ENCODE data around the gene DNAH1. TPM values are rescaled to one million over a fixed set of nuclear protein-coding genes. Genes with fewer than 3 reads are reported as not detected.
"Not testable (repeated sequence)": the region's sequence is repeated elsewhere in the genome, so short reads cannot be mapped to it uniquely, and the experiment has no call there.

Gene DNAH1
- total RNA-seq, 1 experiment from 2014 or later = 0.48 TPM

- Histone ChIP-seq H3K4me3 (ENCODE audit: insufficient read depth, low read depth, low read length) (no peak overlapping the region), H3K36me3 (replicated peaks; ENCODE audit: control insufficient read depth, insufficient read depth, low read length) (no peaks in the 10 kb centered on the region), H3K27me3 (ENCODE audit: control insufficient read depth, insufficient read depth, low read length) (no peaks in the 10 kb centered on the region)
- no peak for DNase-seq
Measured at GRCh38 chr3:52328536-52329080, 12.5 kb downstream of the DNAH1 start.

- no peaks in the 10 kb centered on the region for H3K27me3 ChIP-seq (ENCODE audit: control insufficient read depth, insufficient read depth, low read length)
- no peaks in the 10 kb centered on the region for H3K36me3 ChIP-seq (replicated peaks; ENCODE audit: control insufficient read depth, insufficient read depth, low read length)
- no peak for DNase-seq
- no peak overlapping the region for H3K4me3 ChIP-seq (ENCODE audit: insufficient read depth, low read depth, low read length)
Measured at GRCh38 chr3:52330194-52330805, 14.2 kb downstream of the DNAH1 start.

DNA sequence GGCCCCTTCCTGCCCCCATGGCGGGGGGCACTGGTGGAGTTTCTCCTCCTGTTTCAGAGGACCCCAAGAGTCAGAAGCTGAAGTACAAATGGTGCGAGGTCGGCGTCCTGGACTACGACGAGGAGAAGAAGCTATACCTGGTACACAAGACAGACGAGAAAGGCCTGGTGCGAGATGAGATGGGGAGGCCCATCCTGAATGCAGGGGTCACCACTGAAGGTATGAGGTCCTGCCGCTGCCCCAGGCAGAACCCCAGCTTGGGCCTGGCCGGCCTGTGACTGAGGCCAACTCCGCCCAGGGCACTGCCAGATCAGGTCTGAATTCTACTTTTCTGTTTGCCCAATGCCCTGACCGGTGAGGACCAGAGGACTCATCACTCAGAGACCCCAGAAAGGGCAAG lies 15.0 kb downstream of the DNAH1 start:
- Histone ChIP-seq H3K27me3 (ENCODE audit: control insufficient read depth, insufficient read depth, low read length) (no peaks in the 10 kb centered on the region), H3K36me3 (replicated peaks; ENCODE audit: control insufficient read depth, insufficient read depth, low read length) (no peaks in the 10 kb centered on the region), H3K4me3 (ENCODE audit: insufficient read depth, low read depth, low read length) (no peak overlapping the region)
- no peak for DNase-seq

GRCh38 chr3:52331906-52332305 lies 15.8 kb downstream of the DNAH1 start:
- no peak for DNase-seq
- Histone ChIP-seq H3K27me3 (ENCODE audit: control insufficient read depth, insufficient read depth, low read length) (no peaks in the 10 kb centered on the region), H3K36me3 (replicated peaks; ENCODE audit: control insufficient read depth, insufficient read depth, low read length) (no peaks in the 10 kb centered on the region)

GRCh38 chr3:52333869-52334557 lies 17.9 kb downstream of the DNAH1 start:
- Histone ChIP-seq H3K27me3 (ENCODE audit: control insufficient read depth, insufficient read depth, low read length) (no peaks in the 10 kb centered on the region), H3K4me3 (ENCODE audit: insufficient read depth, low read depth, low read length) (no peak overlapping the region), H3K36me3 (replicated peaks; ENCODE audit: control insufficient read depth, insufficient read depth, low read length) (no peaks in the 10 kb centered on the region)
- DNase-seq = no peak

More at GRCh38 chr3:52331906-52332305, 15.8 kb downstream of the DNAH1 start:
- H3K4me3 ChIP-seq (ENCODE audit: insufficient read depth, low read depth, low read length) = no peak overlapping the region

DNA sequence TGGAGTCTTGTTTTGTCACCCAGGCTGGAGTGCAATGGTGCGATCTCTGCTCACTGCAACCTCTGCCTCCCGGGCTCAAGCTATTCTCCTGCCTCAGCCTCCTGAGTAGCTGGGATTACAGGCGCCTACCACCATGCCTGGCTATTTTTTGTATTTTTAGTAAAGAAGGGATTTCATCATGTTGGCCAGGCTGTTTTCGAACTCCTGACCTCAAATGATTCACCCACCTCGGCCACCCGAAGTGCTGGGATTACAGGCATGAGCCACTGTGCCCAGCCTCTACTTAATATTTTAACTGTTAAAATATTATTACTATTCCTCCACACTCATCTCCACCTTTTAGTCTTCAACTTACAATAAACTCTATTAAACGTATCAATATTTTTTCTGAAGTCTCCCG lies 22.0 kb downstream of the DNAH1 start:
- H3K4me3 ChIP-seq (ENCODE audit: insufficient read depth, low read depth, low read length); H3K27me3 ChIP-seq (ENCODE audit: control insufficient read depth, insufficient read depth, low read length); DNase-seq; H3K36me3 ChIP-seq (replicated peaks; ENCODE audit: control insufficient read depth, insufficient read depth, low read length): not testable (repeated sequence)

GRCh38 chr3:52339612-52340011 lies 23.5 kb downstream of the DNAH1 start:
- peak; percentile 77 for DNase-seq

DNA sequence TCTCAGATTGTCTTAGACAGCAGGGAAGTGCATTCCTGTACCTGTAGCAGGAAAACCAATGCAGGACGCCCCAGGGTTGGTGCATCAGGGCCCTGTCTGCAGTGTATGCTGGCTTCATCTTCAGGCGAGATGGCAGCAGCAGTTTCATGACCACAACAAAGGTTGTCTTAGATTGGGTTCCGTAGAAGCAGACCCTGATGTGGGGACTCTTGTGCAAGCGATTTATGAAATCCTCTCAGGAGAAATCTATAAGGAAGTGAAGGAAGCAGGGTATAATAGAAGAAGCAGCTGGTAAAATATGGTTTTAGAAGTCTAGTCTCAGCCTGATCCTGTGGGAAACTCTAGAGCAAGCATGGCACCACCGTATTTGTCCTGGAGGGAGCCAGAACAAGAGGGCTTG lies 25.0 kb downstream of the DNAH1 start:
- no peaks in the 10 kb centered on the region for H3K27me3 ChIP-seq (ENCODE audit: control insufficient read depth, insufficient read depth, low read length)
- DNase-seq = no peak
- H3K4me3 ChIP-seq (ENCODE audit: insufficient read depth, low read depth, low read length) = no peak overlapping the region
- no peaks in the 10 kb centered on the region for H3K36me3 ChIP-seq (replicated peaks; ENCODE audit: control insufficient read depth, insufficient read depth, low read length)

More at GRCh38 chr3:52339612-52340011, 23.5 kb downstream of the DNAH1 start:
- Histone ChIP-seq H3K36me3 (replicated peaks; ENCODE audit: control insufficient read depth, insufficient read depth, low read length) (no peaks in the 10 kb centered on the region), H3K27me3 (ENCODE audit: control insufficient read depth, insufficient read depth, low read length) (no peaks in the 10 kb centered on the region), H3K4me3 (ENCODE audit: insufficient read depth, low read depth, low read length) (no peak overlapping the region)

GRCh38 chr3:52343946-52344600 lies 28.0 kb downstream of the DNAH1 start:
- no peak for DNase-seq
- no peaks in the 10 kb centered on the region for H3K36me3 ChIP-seq (replicated peaks; ENCODE audit: control insufficient read depth, insufficient read depth, low read length)

DNA sequence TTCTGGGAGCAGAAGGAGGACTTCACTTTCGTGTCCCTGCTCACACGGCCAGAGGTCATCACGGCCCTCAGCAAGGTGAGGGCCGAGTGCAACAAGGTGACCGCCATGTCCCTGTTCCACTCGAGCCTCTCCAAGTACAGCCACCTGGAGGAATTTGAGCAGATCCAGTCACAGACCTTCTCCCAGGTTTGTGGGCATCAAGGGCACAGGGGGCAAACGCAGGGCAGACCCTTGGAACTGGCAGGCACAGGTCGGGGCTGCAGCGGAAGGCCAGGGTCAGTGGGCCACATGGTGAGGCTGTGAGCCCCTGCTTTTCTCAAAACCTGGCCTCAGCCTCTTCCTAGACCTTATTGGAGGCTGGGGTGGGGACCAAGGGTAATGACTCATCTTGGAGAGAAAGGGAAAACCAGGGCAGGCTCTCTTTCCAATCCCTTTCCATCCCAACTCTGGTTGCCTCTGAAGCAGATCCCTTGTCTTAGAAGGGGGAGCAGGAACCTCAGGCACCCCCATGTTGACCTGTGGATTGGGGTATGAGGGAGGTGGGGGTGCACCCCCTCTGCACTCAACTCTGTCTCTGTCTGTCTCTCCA lies 29.5 kb downstream of the DNAH1 start:
- no peak overlapping the region for H3K4me3 ChIP-seq (ENCODE audit: insufficient read depth, low read depth, low read length)
- no peaks in the 10 kb centered on the region for H3K36me3 ChIP-seq (replicated peaks; ENCODE audit: control insufficient read depth, insufficient read depth, low read length)
- no peaks in the 10 kb centered on the region for H3K27me3 ChIP-seq (ENCODE audit: control insufficient read depth, insufficient read depth, low read length)
- DNase-seq = no peak

More at GRCh38 chr3:52343946-52344600, 28.0 kb downstream of the DNAH1 start:
- Histone ChIP-seq H3K27me3 (ENCODE audit: control insufficient read depth, insufficient read depth, low read length) (no peaks in the 10 kb centered on the region), H3K4me3 (ENCODE audit: insufficient read depth, low read depth, low read length) (no peak overlapping the region)

DNA sequence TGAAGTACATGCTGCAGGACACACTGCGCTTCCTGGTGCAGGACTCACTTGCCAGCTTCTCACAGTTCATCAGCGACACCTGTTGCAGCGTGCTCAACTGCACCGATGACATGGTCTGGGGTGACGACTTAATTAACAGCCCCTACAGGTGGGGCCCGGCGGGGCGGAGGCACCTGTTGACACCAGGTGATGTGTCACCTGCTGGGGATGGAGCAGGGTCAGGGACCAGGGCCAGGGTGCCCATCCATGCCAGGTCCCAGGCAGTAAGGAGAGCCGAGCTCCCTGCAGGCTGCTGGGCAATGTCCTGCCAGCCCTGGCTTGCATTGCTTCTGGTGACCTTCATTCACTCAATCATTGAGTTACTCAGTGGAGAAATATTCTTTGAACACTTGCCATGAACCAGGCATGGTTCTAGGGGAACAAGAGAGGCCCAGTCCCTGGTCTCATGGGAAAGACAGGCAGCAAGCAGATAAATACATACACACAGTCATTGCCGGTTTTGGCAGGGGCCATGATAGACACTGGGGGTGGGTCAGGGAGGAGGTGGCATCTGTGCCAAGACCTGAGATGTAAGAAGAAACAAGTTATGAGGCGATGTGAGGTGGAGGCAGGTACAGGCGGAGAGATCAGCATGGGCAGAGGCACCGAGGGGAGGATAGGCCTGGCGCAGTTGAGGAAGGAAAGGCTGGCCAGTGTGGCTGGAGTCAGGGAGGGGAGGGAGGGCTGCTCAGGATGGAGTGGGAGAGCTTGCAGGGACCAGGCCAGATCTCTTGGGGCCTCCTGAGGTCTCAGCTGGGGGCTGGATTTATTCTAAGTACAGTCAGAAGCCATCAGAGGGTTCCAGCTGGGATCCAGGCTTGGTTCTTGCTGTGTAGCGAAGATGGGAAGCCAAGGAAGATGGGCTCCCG lies 30.8 kb downstream of the DNAH1 start:
- no peaks in the 10 kb centered on the region for H3K36me3 ChIP-seq (replicated peaks; ENCODE audit: control insufficient read depth, insufficient read depth, low read length)
- DNase-seq = no peak
- no peak overlapping the region for H3K4me3 ChIP-seq (ENCODE audit: insufficient read depth, low read depth, low read length)

DNA sequence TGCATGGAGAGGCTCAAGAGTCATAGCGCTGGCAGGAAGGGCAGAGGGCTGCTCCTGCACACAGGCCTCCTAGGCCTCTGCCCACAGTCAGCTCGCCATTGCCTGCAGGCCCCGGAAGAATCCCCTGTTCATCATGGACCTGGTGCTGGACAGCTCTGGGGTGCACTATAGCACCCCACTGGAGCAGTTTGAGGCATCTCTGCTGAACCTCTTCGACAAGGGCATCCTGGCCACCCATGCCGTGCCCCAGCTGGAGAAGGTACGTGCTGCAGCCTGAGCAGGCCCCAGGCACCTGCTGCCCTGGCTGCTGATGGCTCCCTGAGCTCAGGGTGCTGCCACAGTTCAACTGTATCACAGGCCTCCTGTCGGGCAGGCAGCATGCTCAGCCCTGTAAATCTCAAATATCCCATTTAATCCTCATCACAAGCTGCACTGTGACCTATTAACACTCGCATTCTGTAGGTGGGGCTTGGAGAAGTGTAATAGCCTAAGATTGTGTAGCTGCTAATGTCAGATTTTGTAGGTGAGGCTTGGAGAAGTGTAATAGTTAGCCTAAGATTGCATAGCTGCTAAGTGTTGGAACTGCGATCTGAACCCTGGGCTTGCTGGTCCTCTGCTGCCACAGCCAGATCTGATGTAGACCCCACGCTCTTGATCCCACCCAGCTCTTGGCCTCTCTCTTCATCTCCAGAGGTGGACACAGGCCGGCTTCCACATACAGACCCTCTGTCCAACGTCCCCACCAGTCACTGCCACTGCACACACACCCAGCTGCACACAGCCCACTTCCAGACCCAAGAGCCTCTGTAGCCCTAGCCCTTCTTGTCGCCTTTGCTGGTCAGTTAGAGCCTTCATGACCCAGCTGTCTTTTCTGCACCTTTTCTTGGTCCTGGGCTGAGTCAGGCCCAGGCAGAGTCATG lies 31.9 kb downstream of the DNAH1 start:
- Histone ChIP-seq H3K36me3 (replicated peaks; ENCODE audit: control insufficient read depth, insufficient read depth, low read length) (no peaks in the 10 kb centered on the region), H3K27me3 (ENCODE audit: control insufficient read depth, insufficient read depth, low read length) (no peaks in the 10 kb centered on the region)

More for the DNA sequence above, 30.8 kb downstream of the DNAH1 start:
- H3K27me3 ChIP-seq (ENCODE audit: control insufficient read depth, insufficient read depth, low read length) = no peaks in the 10 kb centered on the region

GRCh38 chr3:52349131-52349530 lies 33.0 kb downstream of the DNAH1 start:
- H3K27me3 ChIP-seq (ENCODE audit: control insufficient read depth, insufficient read depth, low read length) = no peaks in the 10 kb centered on the region
- H3K4me3 ChIP-seq (ENCODE audit: insufficient read depth, low read depth, low read length) = no peak overlapping the region
- DNase-seq = no peak
- no peaks in the 10 kb centered on the region for H3K36me3 ChIP-seq (replicated peaks; ENCODE audit: control insufficient read depth, insufficient read depth, low read length)

More for the DNA sequence above, 31.9 kb downstream of the DNAH1 start:
- DNase-seq = no peak
- no peak overlapping the region for H3K4me3 ChIP-seq (ENCODE audit: insufficient read depth, low read depth, low read length)
